H1 (cell line): ENCODE results near the gene EFHD1. TPM values are rescaled to one million over a fixed set of nuclear protein-coding genes. Genes with fewer than 3 reads are reported as not detected.

ENCODE experiments used
- CTCF ChIA-PET: fragments of 300-600 bp; sonication (Branson Sonifier 250); formaldehyde crosslinking; loops from one replicate; lab custom pipeline; 2021; ENCODE audit not compliant: partially characterized antibody; lab: Charles Lee
- POLR2A ChIA-PET: fragments of 300-600 bp; sonication (Branson Sonifier 250); formaldehyde crosslinking; loops from one replicate; lab custom pipeline; 2021; ENCODE audit warnings: inconsistent platforms; ENCODE audit not compliant: partially characterized antibody; lab: Charles Lee
- DNase-seq, 2 experiments: peaks; one replicate each; pipeline versions ENCODE4 v3.0.0 to v3.0.0-alpha.2; 2010 to 2022; ENCODE audit warnings: low spot score in 2 of 2, low read depth in 1 of 2, mixed read lengths in 1 of 2
- FAIRE-seq: peaks from 2 replicates; lab custom pipeline; 2011; peaks lifted over from hg19 to GRCh38; lab: Jason Lieb, UNC
- H2AFZ ChIP-seq: 2 replicates; pipeline ENCODE4 v1.8.1; 2012; ENCODE audit warnings: low read length, inconsistent platforms
- H2AK5ac ChIP-seq: 2 replicates; pipeline ENCODE4 v1.6.1; 2013; ENCODE audit warnings: low read depth, low read length
- H2BK120ac ChIP-seq: replicated peaks from 2 replicates; pipeline ENCODE3; 2013; ENCODE audit warnings: low read depth, low read length, inconsistent platforms
- H2BK12ac ChIP-seq: 2 replicates; pipeline ENCODE4 v1.6.1; 2013; ENCODE audit warnings: low read depth, low read length
- H2BK15ac ChIP-seq: 2 replicates; pipeline ENCODE4 v1.6.1; 2013; ENCODE audit warnings: low read length
- H2BK20ac ChIP-seq: 2 replicates; pipeline ENCODE4 v1.6.1; 2013; ENCODE audit warnings: low read length
- H2BK5ac ChIP-seq: 2 replicates; pipeline ENCODE4 v1.6.1; 2013; ENCODE audit warnings: low read depth, low read length
- H3K14ac ChIP-seq: 2 replicates; pipeline ENCODE4 v1.6.1; 2013; ENCODE audit warnings: inconsistent platforms; ENCODE audit not compliant: insufficient read length
- H3K18ac ChIP-seq: 2 replicates; pipeline ENCODE4 v1.6.1; 2013; ENCODE audit warnings: low read length; ENCODE audit errors: extremely low read depth
- H3K23ac ChIP-seq: 2 replicates; pipeline ENCODE4 v1.6.1; 2013; ENCODE audit warnings: inconsistent platforms; ENCODE audit not compliant: insufficient read length
- H3K23me2 ChIP-seq: 2 replicates; pipeline ENCODE4 v1.6.1; 2013; ENCODE audit warnings: low read depth, low read length
- H3K27ac ChIP-seq: 2 replicates; pipeline ENCODE4 v1.6.1; 2011; ENCODE audit warnings: low read depth, low read length, inconsistent platforms
- H3K27me3 ChIP-seq, 4 experiments: replicated peaks in 1 of 4; 1 replicate in 1 of 4; 2 replicates in 3 of 4; pipeline versions ENCODE4 v1.6.1 to v1.8.1; 2011 to 2013; ENCODE audit warnings: low read length in 3 of 4, mild to moderate bottlenecking in 3 of 4, inconsistent platforms in 2 of 4, mixed read lengths in 2 of 4, moderate library complexity in 1 of 4; ENCODE audit not compliant: control insufficient read depth in 3 of 4, insufficient read depth in 3 of 4; ENCODE audit errors: extremely low read depth in 1 of 4
- H3K36me3 ChIP-seq, 4 experiments: 2 replicates each; pipeline versions ENCODE4 v1.6.1 to v1.8.1; 2011 to 2013; ENCODE audit warnings: mild to moderate bottlenecking in 4 of 4, low read length in 3 of 4, moderate library complexity in 2 of 4, control low read depth in 1 of 4, inconsistent platforms in 1 of 4; ENCODE audit not compliant: insufficient read depth in 4 of 4, control insufficient read depth in 2 of 4
- H3K4ac ChIP-seq: replicated peaks from 2 replicates; pipeline ENCODE3; 2013; ENCODE audit warnings: low read length, low read depth, mixed read lengths, inconsistent platforms; ENCODE audit not compliant: insufficient read length
- H3K4me1 ChIP-seq, 4 experiments: replicated peaks in 1 of 4; 1 replicate in 1 of 4; 2 replicates in 3 of 4; pipeline versions ENCODE4 v1.6.1 to v1.8.1; 2011 to 2013; ENCODE audit warnings: low read length in 3 of 4, inconsistent platforms in 2 of 4, mixed read lengths in 1 of 4; ENCODE audit not compliant: insufficient read depth in 4 of 4, control insufficient read depth in 3 of 4
- H3K4me2 ChIP-seq, 2 experiments: 2 replicates each; pipeline versions ENCODE4 v1.6.1 to v1.8.1; 2011 to 2013; ENCODE audit warnings: low read depth in 2 of 2, low read length in 2 of 2, control low read depth in 1 of 2, inconsistent platforms in 1 of 2, mild to moderate bottlenecking in 1 of 2; ENCODE audit not compliant: insufficient read depth in 1 of 2
- H3K4me3 ChIP-seq, 4 experiments: fragments of 200-600, 300-600 bp in 1 of 4; sonication (generic), shearing (Covaris generic), sonication (Bioruptor Twin) in 1 of 4; 2 replicates each; pipeline versions ENCODE4 v1.5.1 to v1.8.1; 2011 to 2016; ENCODE audit warnings: low read length in 4 of 4, low read depth in 3 of 4, control low read depth in 2 of 4, inconsistent platforms in 2 of 4, mild to moderate bottlenecking in 2 of 4, mixed read lengths in 1 of 4, moderate library complexity in 1 of 4; ENCODE audit not compliant: insufficient read depth in 2 of 4; ENCODE audit errors: extremely low read depth in 1 of 4
- H3K56ac ChIP-seq: replicated peaks from 2 replicates; pipeline ENCODE3; 2013; ENCODE audit warnings: low read depth, mild to moderate bottlenecking, mixed read lengths, low read length, inconsistent platforms; ENCODE audit not compliant: insufficient read length
- H3K79me1 ChIP-seq: 2 replicates; pipeline ENCODE4 v1.6.1; 2013; ENCODE audit warnings: low read depth, low read length, control low read depth
- H3K79me2 ChIP-seq, 2 experiments: 2 replicates each; pipeline versions ENCODE4 v1.6.1 to v1.8.1; 2012 to 2013; ENCODE audit warnings: low read length in 2 of 2, mild to moderate bottlenecking in 2 of 2, inconsistent platforms in 1 of 2; ENCODE audit not compliant: insufficient read depth in 2 of 2, control insufficient read depth in 1 of 2
- H3K9ac ChIP-seq, 4 experiments: replicated peaks in 1 of 4; 1 replicate in 1 of 4; 2 replicates in 3 of 4; pipeline versions ENCODE4 v1.6.1 to v1.8.1; 2011 to 2013; ENCODE audit warnings: low read depth in 3 of 4, low read length in 3 of 4, control low read depth in 2 of 4, mild to moderate bottlenecking in 2 of 4, moderate library complexity in 2 of 4, inconsistent platforms in 1 of 4; ENCODE audit errors: extremely low read depth in 1 of 4
- H3K9me3 ChIP-seq, 2 experiments: 2 replicates each; pipeline versions ENCODE4 v1.6.1 to v1.8.1; 2012 to 2013; ENCODE audit warnings: mild to moderate bottlenecking in 2 of 2, moderate library complexity in 2 of 2, control low read depth in 1 of 2, inconsistent platforms in 1 of 2, low read depth in 1 of 2, low read length in 1 of 2, mixed read lengths in 1 of 2; ENCODE audit not compliant: insufficient read depth in 2 of 2
- H4K20me1 ChIP-seq, 2 experiments: replicated peaks in 1 of 2; 2 replicates each; pipeline versions ENCODE3 to v1.8.1; 2011 to 2013; ENCODE audit warnings: inconsistent platforms in 2 of 2, low read length in 2 of 2, mild to moderate bottlenecking in 1 of 2; ENCODE audit not compliant: insufficient read depth in 2 of 2, control insufficient read depth in 1 of 2
- H4K5ac ChIP-seq: 2 replicates; pipeline ENCODE4 v1.6.1; 2013; ENCODE audit warnings: low read length, low read depth, mixed read lengths, inconsistent platforms; ENCODE audit not compliant: insufficient read length
- H4K8ac ChIP-seq: 2 replicates; pipeline ENCODE4 v1.8.0; 2013; ENCODE audit warnings: mild to moderate bottlenecking, moderate library complexity, low read length, inconsistent platforms; ENCODE audit not compliant: insufficient read depth; ENCODE audit errors: extremely low read depth
- H4K91ac ChIP-seq: replicated peaks from 2 replicates; pipeline ENCODE3; 2013; ENCODE audit warnings: low read length, mixed read lengths, inconsistent platforms; ENCODE audit not compliant: insufficient read length
- BACH1 ChIP-seq: IDR thresholded peaks from 2 replicates; pipeline ENCODE4 v1.6.1; 2012; ENCODE audit warnings: low read length, improper control_type of control experiment
- EGR1 ChIP-seq: IDR thresholded peaks from 2 replicates; pipeline ENCODE4 v1.6.1; 2011; ENCODE audit warnings: low read depth, low read length, borderline replicate concordance
- HDAC6 ChIP-seq: IDR thresholded peaks from one replicate; pipeline ENCODE4 v1.7.1; 2012; ENCODE audit warnings: low read depth, mild to moderate bottlenecking, inconsistent platforms, low read length, moderate library complexity
- KDM4A ChIP-seq: IDR thresholded peaks from one replicate; pipeline ENCODE4 v1.7.1; 2012; ENCODE audit warnings: low read depth, mild to moderate bottlenecking, moderate library complexity, low read length, inconsistent platforms; ENCODE audit not compliant: severe bottlenecking
- RNF2 ChIP-seq: fragments of 200-900, 300-1000 bp; sonication (generic); IDR thresholded peaks from 2 replicates; pipeline ENCODE4 v1.7.1; 2016; ENCODE audit warnings: borderline replicate concordance, low read depth, mild to moderate bottlenecking, antibody characterized with exemption, low read length; ENCODE audit not compliant: poor library complexity, severe bottlenecking; ENCODE audit errors: missing control alignments
- SUZ12 ChIP-seq: fragments of 200-600 bp; sonication (generic); IDR thresholded peaks from 2 replicates; pipeline ENCODE4 v1.6.1; 2012; ENCODE audit warnings: mild to moderate bottlenecking, inconsistent platforms, low read length, moderate library complexity, mixed read lengths
- TEAD4 ChIP-seq: IDR thresholded peaks from 2 replicates; pipeline ENCODE4 v1.6.1; 2012; ENCODE audit warnings: low read depth, low read length, inconsistent platforms, mixed read lengths
- USF2 ChIP-seq: IDR thresholded peaks from 2 replicates; pipeline ENCODE4 v1.6.1; 2011; ENCODE audit warnings: low read length, improper control_type of control experiment
- WGBS, 2 experiments: shearing (Covaris generic) in 1 of 2; methylation state at CpG; one replicate each; pipeline versions ENCODE4 v1.1.6 to v1.1.7; 2013 to 2015; ENCODE audit warnings: low lambda C conversion rate in 2 of 2, mixed read lengths in 2 of 2, inconsistent platforms in 1 of 2, low coverage in 1 of 2, missing lambda C conversion rate in 1 of 2; ENCODE audit not compliant: insufficient replicate concordance in 2 of 2, insufficient coverage in 1 of 2, insufficient read length in 1 of 2; ENCODE audit errors: extremely low coverage in 1 of 2, missing lambda C conversion rate in 1 of 2; 5-methylcytosine and 5-hydroxymethylcytosine counted together
- polyA plus RNA-seq, 7 experiments: library from polyadenylated mRNA; depleted of rRNA in 3 of 7; stranded (reverse) in 5 of 7; unstranded in 2 of 7; fragments of >200 nt in 5 of 7; fragments of 200-250 nt in 2 of 7; gene quantifications; 1 replicate in 5 of 7; 2 replicates in 1 of 7; 4 replicates in 1 of 7; pipeline versions ENCODE4 v1.2.1 to v1.2.3, GENCODE V29; 2011 to 2013; ENCODE audit warnings: missing spikeins in 2 of 7, mixed read lengths in 2 of 7
- total RNA-seq: library from RNA; stranded (reverse); fragmentation: NEBNext Ultra II Directional; extraction: Animal tissue kit (Norgen Biotek cat#: 25700); gene quantifications from 2 replicates; pipeline ENCODE4 v1.2.1, GENCODE V29; 2021

EFHD1 gene
- total and polyA plus RNA-seq, 2 of the 8 experiments (the other 6 are each of a cell fraction or from before 2014, with no cell fraction given), result 3.4 to 4.5 TPM

- no peak overlapping the region for H3K9ac ChIP-seq
- 89% methylated on average over 16 of the region's 16 CpGs; no CpG with 5 or more reads in 1 of the 2 experiments for WGBS, 2 experiments
- no peak overlapping the region for H4K91ac ChIP-seq
- no peak overlapping the region for H3K18ac ChIP-seq
- H2AFZ ChIP-seq, result no peak overlapping the region
- H3K56ac ChIP-seq, result no peak overlapping the region
- no peak overlapping the region for H3K4me2 ChIP-seq
- FAIRE-seq (no peak), DNase-seq (no peak)
- H3K27ac ChIP-seq, result no peak overlapping the region
- H3K27me3 ChIP-seq, result no peaks in the 10 kb centered on the region
- no peaks in the 10 kb centered on the region for H4K20me1 ChIP-seq
- no peak overlapping the region for H2BK5ac ChIP-seq
- no peaks in the 10 kb centered on the region for H3K4me1 ChIP-seq
- no peaks in the 10 kb centered on the region for H3K79me2 ChIP-seq
- CTCF ChIA-PET, result interaction anchor here (0.8 to 1.2 kb wide), 3 partner anchors 16 to 56 kb away, joined by 3 read pairs; no protein-coding TSS in a partner anchor
- TF ChIP-seq TEAD4, result no peak
- TF ChIP-seq USF2, result no peak
- no peak for TF ChIP-seq HDAC6
- TF ChIP-seq RNF2, result no peak
- TF ChIP-seq SUZ12, result no peak
- TF ChIP-seq EGR1, result no peak
- no peak for TF ChIP-seq KDM4A
- no peak for TF ChIP-seq BACH1
- H4K8ac ChIP-seq, result no peak overlapping the region
- H2BK20ac ChIP-seq, result no peak overlapping the region
- no peak overlapping the region for H4K5ac ChIP-seq
- H3K14ac ChIP-seq, result no peak overlapping the region
- H3K79me1 ChIP-seq, result no peaks in the 10 kb centered on the region
- no peak overlapping the region for H2BK12ac ChIP-seq
- H3K36me3 ChIP-seq, result no peaks in the 10 kb centered on the region
- no peak overlapping the region for H2BK120ac ChIP-seq
- H3K4me3 ChIP-seq, result no peak overlapping the region
- no peaks in the 10 kb centered on the region for H3K9me3 ChIP-seq
- H3K4ac ChIP-seq, result no peak overlapping the region
- H3K23ac ChIP-seq, result no peak overlapping the region
- H2BK15ac ChIP-seq, result no peak overlapping the region
- no peaks in the 10 kb centered on the region for H3K23me2 ChIP-seq
- POLR2A ChIA-PET, result interaction anchor here (0.9 kb wide), 1 partner anchor 13 kb away, joined by 3 read pairs; no protein-coding TSS in a partner anchor
- no peak overlapping the region for H2AK5ac ChIP-seq
Observed at GRCh38 chr2:232662486-232663260, 29.3 kb downstream of the EFHD1 start.
